ENCODE data around the gene TNNI2. TPM values are rescaled to one million over a fixed set of nuclear protein-coding genes. Genes with fewer than 3 reads are reported as not detected.

TNNI2 gene
- total RNA-seq, 4 donors from 2014 or later: 1.4 to 3.7 (median 2.4) TPM; not detected in 1

GRCh38 chr11:1868636-1869291, 30.0 kb downstream of the TNNI2 start:
- ATAC-seq (ENCODE audit: low FRiP score): no peak
- DNase-seq (ENCODE audit: low spot score): no peak
- TF ChIP-seq CTCF (IDR thresholded peaks at IDR 0.05): no peak

- ATAC-seq (ENCODE audit: low FRiP score) (no peak), DNase-seq (ENCODE audit: low spot score) (no peak)
- no peak for TF ChIP-seq CTCF (IDR thresholded peaks at IDR 0.05)
Observed at GRCh38 chr11:1869427-1870325, 30.9 kb downstream of the TNNI2 start.

GRCh38 chr11:1870326-1870696, 31.5 kb downstream of the TNNI2 start:
- ATAC-seq (ENCODE audit: low FRiP score) (no peak), DNase-seq (ENCODE audit: low spot score) (no peak)
- TF ChIP-seq CTCF (IDR thresholded peaks at IDR 0.05): no peak

- no peak for TF ChIP-seq CTCF (IDR thresholded peaks at IDR 0.05)
- DNase-seq (ENCODE audit: low spot score) (no peak), ATAC-seq (ENCODE audit: low FRiP score) (no peak)
Observed at GRCh38 chr11:1870721-1871466, 32.1 kb downstream of the TNNI2 start.

- DNase-seq (ENCODE audit: low spot score) (no peak), ATAC-seq (ENCODE audit: low FRiP score) (no peak)
- TF ChIP-seq CTCF (IDR thresholded peaks at IDR 0.05): no peak
Observed at GRCh38 chr11:1871531-1871930, 32.8 kb downstream of the TNNI2 start.

- DNase-seq (ENCODE audit: low spot score) (no peak), ATAC-seq (ENCODE audit: low FRiP score) (no peak)
- no peak for TF ChIP-seq CTCF (IDR thresholded peaks at IDR 0.05)
Observed at GRCh38 chr11:1872267-1872985, 33.6 kb downstream of the TNNI2 start.
